PC-9 (cell line): ENCODE data around the gene APBA1. TPM values are rescaled to one million over a fixed set of nuclear protein-coding genes. Genes with fewer than 3 reads are reported as not detected.

Experiments
- BruUV-seq: library from RNA; stranded (reverse); fragments of 400-500 nt; replicated peaks from 2 replicates; lab custom pipeline; 2021; lab: Mats Ljungman, UMichigan
- CTCF ChIA-PET: fragments of 300-600 bp; sonication (Branson Sonifier 250); formaldehyde crosslinking; loops from one replicate; lab custom pipeline; 2022; ENCODE audit warnings: antibody characterized with exemption; lab: Charles Lee
- POLR2A ChIA-PET: fragments of 300-600 bp; sonication (Branson Sonifier 250); formaldehyde crosslinking; loops from one replicate; lab custom pipeline; 2022; ENCODE audit warnings: antibody characterized with exemption; ENCODE audit not compliant: unreplicated experiment; lab: Charles Lee
- DNase-seq, 2 experiments: peaks; one replicate each; pipeline versions ENCODE4 v3.0.0 to v3.0.0-alpha.2; 2015 to 2022; ENCODE audit warnings: mixed read lengths in 1 of 2
- H2AFZ ChIP-seq: fragments of 200-600 bp; sonication (generic); 2 replicates; pipeline ENCODE4 v1.8.1; 2017; ENCODE audit warnings: antibody characterized with exemption
- H3F3A ChIP-seq: fragments of 200-600 bp; sonication (generic); 2 replicates; pipeline ENCODE4 v1.8.1; 2017; ENCODE audit warnings: antibody characterized with exemption, mild to moderate bottlenecking, low read depth; ENCODE audit not compliant: insufficient read depth
- H3K27ac ChIP-seq: fragments of 200-600 bp; sonication (generic); 2 replicates; pipeline ENCODE4 v1.6.1; 2016; ENCODE audit warnings: mixed run types
- H3K27me3 ChIP-seq: fragments of 200-600 bp; sonication (generic); 2 replicates; pipeline ENCODE4 v1.6.1; 2016; ENCODE audit warnings: low read depth, mixed run types; ENCODE audit not compliant: insufficient read depth
- H3K36me3 ChIP-seq: fragments of 200-600 bp; sonication (generic); 2 replicates; pipeline ENCODE4 v1.6.1; 2016; ENCODE audit warnings: low read depth, mixed run types
- H3K4me1 ChIP-seq: fragments of 200-600 bp; sonication (generic); replicated peaks from 2 replicates; pipeline ENCODE4 v1.6.1; 2016; ENCODE audit warnings: mixed run types; ENCODE audit not compliant: insufficient read depth
- H3K4me2 ChIP-seq: fragments of 200-600 bp; sonication (generic); 2 replicates; pipeline ENCODE4 v1.6.1; 2017; ENCODE audit warnings: mixed run types
- H3K4me3 ChIP-seq: fragments of 200-600 bp; sonication (generic); 2 replicates; pipeline ENCODE4 v1.6.1; 2016; ENCODE audit warnings: mixed run types
- H3K79me2 ChIP-seq: fragments of 200-600 bp; sonication (generic); 2 replicates; pipeline ENCODE4 v1.6.1; 2017; ENCODE audit warnings: low read depth, mixed run types
- H3K9me2 ChIP-seq: fragments of 200-600 bp; sonication (generic); 2 replicates; pipeline ENCODE4 v1.8.1; 2017; ENCODE audit warnings: mild to moderate bottlenecking; ENCODE audit not compliant: insufficient read depth
- H3K9me3 ChIP-seq: fragments of 200-600 bp; sonication (generic); 2 replicates; pipeline ENCODE4 v1.8.1; 2016; ENCODE audit warnings: low read depth; ENCODE audit not compliant: insufficient read depth
- H4K20me1 ChIP-seq: fragments of 200-600 bp; sonication (generic); 2 replicates; pipeline ENCODE4 v1.8.1; 2017; ENCODE audit not compliant: insufficient read depth
- EZH2 ChIP-seq: fragments of 200-600 bp; sonication (generic); IDR thresholded peaks from 2 replicates; pipeline ENCODE4 v1.8.0; 2017; ENCODE audit warnings: antibody characterized with exemption, low read depth
- intact Hi-C: fragments of 100-400 bp; cut with micrococcal nuclease; formaldehyde crosslinking; loops from one replicate; pipeline ENCODE4 v1.10.0; 2022; ENCODE audit not compliant: unreplicated experiment
- total RNA-seq: library from RNA; stranded (reverse); gene quantifications from 2 replicates; pipeline ENCODE4 v1.2.3, GENCODE V29; 2021
- TF ChIP-seq, protein P1 (sequence below): fragments of 200-600 bp; sonication (generic); conservative IDR thresholded peaks from 2 replicates; pipeline ENCODE4 v1.6.1; 2017; ENCODE audit warnings: mixed run types, antibody characterized with exemption, mild to moderate bottlenecking, moderate library complexity

Gene APBA1
- total RNA-seq, 1 experiment from 2014 or later, result 0.44 TPM

DNA sequence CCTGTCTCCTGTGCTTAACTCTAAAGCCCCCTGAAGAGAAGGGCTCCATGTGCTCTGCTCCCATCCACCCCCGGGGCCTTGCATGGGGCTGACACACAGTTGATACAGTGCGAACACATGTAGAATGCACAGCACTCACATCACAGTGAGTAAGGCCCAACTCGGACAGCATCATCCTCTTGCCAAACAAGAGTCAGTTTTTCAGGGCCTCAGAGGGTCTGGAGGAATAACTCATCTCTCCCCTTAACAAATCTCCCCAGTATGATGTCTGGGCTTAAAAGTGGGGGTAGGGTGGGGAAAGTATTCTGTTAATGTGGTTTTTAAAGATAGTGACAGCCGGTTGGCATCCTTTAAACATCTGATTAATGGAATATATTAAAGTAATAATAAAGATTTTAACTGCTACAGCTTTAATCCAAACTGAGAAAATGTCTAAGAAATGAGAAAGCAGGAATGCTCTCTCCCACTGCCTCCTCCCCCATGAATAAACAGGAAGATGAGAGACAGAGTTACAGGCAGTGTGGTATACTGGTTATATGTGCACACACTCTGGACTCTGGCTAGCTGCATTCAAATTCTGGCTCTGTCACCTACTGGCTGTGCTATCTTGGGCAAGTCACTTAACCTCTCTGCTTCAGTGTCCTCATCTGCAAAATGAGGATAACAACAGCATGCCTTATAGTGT lies 22.5 kb downstream of the APBA1 start:
- intact Hi-C loops, result no loop called here
- H3K4me3 ChIP-seq, result no peak overlapping the region
- H3K9me2 ChIP-seq, result no peaks in the 10 kb centered on the region
- TF ChIP-seq EZH2, result no peak
- TF ChIP-seq, protein P1, sequence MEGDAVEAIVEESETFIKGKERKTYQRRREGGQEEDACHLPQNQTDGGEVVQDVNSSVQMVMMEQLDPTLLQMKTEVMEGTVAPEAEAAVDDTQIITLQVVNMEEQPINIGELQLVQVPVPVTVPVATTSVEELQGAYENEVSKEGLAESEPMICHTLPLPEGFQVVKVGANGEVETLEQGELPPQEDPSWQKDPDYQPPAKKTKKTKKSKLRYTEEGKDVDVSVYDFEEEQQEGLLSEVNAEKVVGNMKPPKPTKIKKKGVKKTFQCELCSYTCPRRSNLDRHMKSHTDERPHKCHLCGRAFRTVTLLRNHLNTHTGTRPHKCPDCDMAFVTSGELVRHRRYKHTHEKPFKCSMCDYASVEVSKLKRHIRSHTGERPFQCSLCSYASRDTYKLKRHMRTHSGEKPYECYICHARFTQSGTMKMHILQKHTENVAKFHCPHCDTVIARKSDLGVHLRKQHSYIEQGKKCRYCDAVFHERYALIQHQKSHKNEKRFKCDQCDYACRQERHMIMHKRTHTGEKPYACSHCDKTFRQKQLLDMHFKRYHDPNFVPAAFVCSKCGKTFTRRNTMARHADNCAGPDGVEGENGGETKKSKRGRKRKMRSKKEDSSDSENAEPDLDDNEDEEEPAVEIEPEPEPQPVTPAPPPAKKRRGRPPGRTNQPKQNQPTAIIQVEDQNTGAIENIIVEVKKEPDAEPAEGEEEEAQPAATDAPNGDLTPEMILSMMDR, result no peak
- no TSS peak for BruUV-seq
- no peaks in the 10 kb centered on the region for H3K9me3 ChIP-seq
- POLR2A ChIA-PET, result no interaction called here
- H3K36me3 ChIP-seq, result no peaks in the 10 kb centered on the region
- no peaks in the 10 kb centered on the region for H4K20me1 ChIP-seq
- no peak overlapping the region for H2AFZ ChIP-seq
- no peak overlapping the region for H3K4me2 ChIP-seq
- CTCF ChIA-PET, result no interaction called here
- H3K79me2 ChIP-seq, result no peaks in the 10 kb centered on the region
- no peak for DNase-seq
- H3F3A ChIP-seq, result no peaks in the 10 kb centered on the region
- no peaks in the 10 kb centered on the region for H3K4me1 ChIP-seq
- no peaks in the 10 kb centered on the region for H3K27me3 ChIP-seq
- H3K27ac ChIP-seq, result no peak overlapping the region

DNA sequence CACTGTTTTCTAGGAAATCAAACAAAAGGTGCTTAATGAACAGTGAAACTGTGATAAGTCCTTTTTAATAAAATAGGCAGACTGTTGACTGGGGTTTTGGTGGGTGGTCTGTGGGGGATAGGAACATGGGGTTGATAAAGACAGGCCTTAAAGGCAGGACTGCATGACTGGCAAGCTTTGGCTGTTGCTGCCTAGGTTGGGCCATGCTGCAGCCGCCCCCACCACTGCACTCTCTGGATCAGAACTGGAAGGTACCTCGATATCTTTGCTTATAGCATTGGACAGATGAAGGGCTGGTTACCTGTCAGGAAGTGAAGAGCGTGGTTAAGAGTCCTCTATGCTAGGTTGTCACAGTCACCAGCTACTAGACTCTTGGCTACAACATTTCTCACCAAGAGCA lies 24.4 kb downstream of the APBA1 start:
- Histone ChIP-seq H3K79me2 (no peaks in the 10 kb centered on the region), H3K4me3 (no peak overlapping the region), H3K9me2 (no peaks in the 10 kb centered on the region), H3F3A (no peaks in the 10 kb centered on the region), H3K36me3 (no peaks in the 10 kb centered on the region), H3K27me3 (no peaks in the 10 kb centered on the region), H3K27ac (no peak overlapping the region), H3K9me3 (no peaks in the 10 kb centered on the region), H3K4me2 (no peak overlapping the region), H3K4me1 (no peaks in the 10 kb centered on the region), H4K20me1 (no peaks in the 10 kb centered on the region), H2AFZ (no peak overlapping the region)
- TF ChIP-seq, protein P1, result no peak
- TF ChIP-seq EZH2, result no peak
- ChIA-PET CTCF (no interaction called here), POLR2A (no interaction called here)
- DNase-seq, result no peak
- intact Hi-C loops, result no loop called here
- no TSS peak for BruUV-seq

DNA sequence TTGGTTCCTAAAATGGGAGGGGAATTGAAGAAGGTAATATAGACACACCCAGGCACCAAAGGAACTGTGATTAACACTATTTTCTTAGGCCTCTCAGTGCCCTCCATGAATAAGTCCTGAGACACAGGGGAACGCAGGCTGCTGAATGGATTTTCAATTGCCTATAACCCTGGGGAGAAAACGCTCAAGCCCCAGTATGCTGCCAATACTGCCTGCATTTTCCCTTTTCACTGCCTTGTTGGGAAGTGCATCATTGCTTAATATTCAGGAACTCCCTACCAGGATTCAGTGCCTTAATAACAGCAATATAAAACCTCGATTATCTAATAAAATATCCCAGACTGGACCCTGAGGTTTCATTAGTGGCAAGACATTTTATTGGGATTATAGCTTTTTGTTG lies 25.4 kb downstream of the APBA1 start:
- Histone ChIP-seq H3K36me3 (no peaks in the 10 kb centered on the region), H3K9me3 (no peaks in the 10 kb centered on the region), H3K4me1 (no peaks in the 10 kb centered on the region), H2AFZ (no peak overlapping the region), H4K20me1 (no peaks in the 10 kb centered on the region), H3K27ac (no peak overlapping the region), H3K79me2 (no peaks in the 10 kb centered on the region), H3K4me3 (no peak overlapping the region), H3K27me3 (no peaks in the 10 kb centered on the region), H3F3A (no peaks in the 10 kb centered on the region), H3K9me2 (no peaks in the 10 kb centered on the region), H3K4me2 (no peak overlapping the region)
- CTCF ChIA-PET, result no interaction called here
- no peak for DNase-seq
- TF ChIP-seq, protein P1, result no peak
- TF ChIP-seq EZH2, result no peak
- BruUV-seq, result no TSS peak
- intact Hi-C loops, result no loop called here
- POLR2A ChIA-PET, result no interaction called here
